Brain microvascular endothelial cell (primary cell): Measurements from ENCODE around the gene PPP3R1.

Experiments
- DNase-seq: peaks from one replicate; pipeline ENCODE4 v3.0.0-alpha.2; 2020
- H3K27ac ChIP-seq: fragments of 250-450 bp; sonication (Bioruptor Pico); 2 replicates; pipeline ENCODE4 v1.5.1; 2020; ENCODE audit warnings: mild to moderate bottlenecking, moderate library complexity
- H3K27me3 ChIP-seq: fragments of 250-450 bp; sonication (Bioruptor Pico); replicated peaks from 2 replicates; pipeline ENCODE4 v1.5.1; 2020; ENCODE audit warnings: mild to moderate bottlenecking
- H3K36me3 ChIP-seq: fragments of 250-450 bp; sonication (Bioruptor Pico); replicated peaks from 2 replicates; pipeline ENCODE4 v1.5.1; 2020; ENCODE audit warnings: mild to moderate bottlenecking
- H3K4me3 ChIP-seq: 2 replicates; pipeline ENCODE4 v1.5.1; 2011; ENCODE audit warnings: low read depth, mild to moderate bottlenecking, control low read depth, low read length, moderate library complexity
- in situ Hi-C: cut with HindIII; loops from 2 replicates; pipeline ENCODE4 v1.10.0; 2017; ENCODE audit warnings: low sequenced_read_pairs, low pct_ligation_motif_present
- TF ChIP-seq, protein P1 (sequence below): IDR thresholded peaks from 2 replicates; pipeline ENCODE4 v1.5.1; 2011; ENCODE audit warnings: low read depth, mild to moderate bottlenecking, moderate library complexity, low read length, control low read depth, inconsistent platforms; ENCODE audit errors: missing control alignments

Gene PPP3R1

DNA sequence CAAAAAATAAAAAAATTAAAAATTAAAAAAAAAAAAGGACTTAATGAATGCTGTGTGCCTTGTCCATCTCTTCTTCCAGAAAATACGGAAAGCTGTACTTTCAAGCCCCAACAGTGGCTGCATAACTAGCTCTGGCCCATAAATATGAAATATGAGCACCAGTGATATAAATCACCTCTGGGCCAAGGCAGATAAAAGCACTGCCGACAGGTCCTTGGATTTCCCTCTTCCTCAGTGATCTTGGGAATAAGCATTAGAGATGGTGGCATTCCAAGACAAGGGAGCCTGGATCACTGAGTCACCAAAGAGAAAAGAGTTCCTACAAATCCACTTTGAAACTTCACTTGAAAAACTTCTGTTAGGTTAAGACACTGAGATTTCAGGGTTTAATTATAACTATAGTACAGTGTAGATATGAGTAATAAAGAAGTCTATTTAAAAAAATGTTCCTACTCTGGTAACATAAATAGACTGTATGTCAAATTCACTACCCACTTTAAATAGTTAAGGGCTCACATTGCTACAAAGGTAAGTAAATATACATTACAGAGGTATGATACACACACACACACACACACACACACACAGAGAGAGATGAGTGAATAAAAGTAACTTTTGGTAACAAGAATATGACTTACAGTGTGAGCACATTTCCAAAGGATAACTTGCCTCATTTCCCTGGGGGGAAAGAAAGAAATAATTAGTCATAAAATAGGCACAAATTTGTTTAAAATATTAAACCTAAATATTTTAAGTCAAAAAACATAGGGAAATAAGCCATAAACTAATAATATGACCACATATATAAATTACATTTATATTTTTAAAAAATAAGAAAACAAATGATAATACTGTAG lies 35.6 kb downstream of the PPP3R1 start:
- no peaks in the 10 kb centered on the region for H3K27me3 ChIP-seq
- DNase-seq: no peak
- no peak overlapping the region for H3K4me3 ChIP-seq
- no peak overlapping the region for H3K27ac ChIP-seq
- H3K36me3 ChIP-seq: no peaks in the 10 kb centered on the region
- TF ChIP-seq, protein P1, sequence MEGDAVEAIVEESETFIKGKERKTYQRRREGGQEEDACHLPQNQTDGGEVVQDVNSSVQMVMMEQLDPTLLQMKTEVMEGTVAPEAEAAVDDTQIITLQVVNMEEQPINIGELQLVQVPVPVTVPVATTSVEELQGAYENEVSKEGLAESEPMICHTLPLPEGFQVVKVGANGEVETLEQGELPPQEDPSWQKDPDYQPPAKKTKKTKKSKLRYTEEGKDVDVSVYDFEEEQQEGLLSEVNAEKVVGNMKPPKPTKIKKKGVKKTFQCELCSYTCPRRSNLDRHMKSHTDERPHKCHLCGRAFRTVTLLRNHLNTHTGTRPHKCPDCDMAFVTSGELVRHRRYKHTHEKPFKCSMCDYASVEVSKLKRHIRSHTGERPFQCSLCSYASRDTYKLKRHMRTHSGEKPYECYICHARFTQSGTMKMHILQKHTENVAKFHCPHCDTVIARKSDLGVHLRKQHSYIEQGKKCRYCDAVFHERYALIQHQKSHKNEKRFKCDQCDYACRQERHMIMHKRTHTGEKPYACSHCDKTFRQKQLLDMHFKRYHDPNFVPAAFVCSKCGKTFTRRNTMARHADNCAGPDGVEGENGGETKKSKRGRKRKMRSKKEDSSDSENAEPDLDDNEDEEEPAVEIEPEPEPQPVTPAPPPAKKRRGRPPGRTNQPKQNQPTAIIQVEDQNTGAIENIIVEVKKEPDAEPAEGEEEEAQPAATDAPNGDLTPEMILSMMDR: no peak
- in situ Hi-C loops: no loop called here

DNA sequence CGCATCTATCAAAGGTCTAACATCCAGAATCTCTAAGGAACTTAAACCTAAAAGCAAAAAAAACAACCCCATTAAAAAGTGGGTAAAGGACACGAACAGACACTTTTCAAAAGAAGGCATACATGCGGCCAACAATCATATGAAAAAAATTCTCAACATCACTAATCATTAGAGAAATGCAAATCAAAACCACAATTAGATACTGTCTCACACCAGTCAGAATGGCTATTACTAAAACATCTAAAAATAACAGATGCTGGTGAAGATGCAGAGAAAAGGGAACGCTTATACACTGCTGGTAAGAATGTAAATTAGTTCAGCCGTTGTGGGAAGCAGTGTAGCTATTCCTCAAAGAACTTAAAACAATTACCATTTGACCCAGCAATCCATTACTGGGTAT lies 38.0 kb downstream of the PPP3R1 start:
- Histone ChIP-seq H3K27me3 (no peaks in the 10 kb centered on the region), H3K36me3 (no peaks in the 10 kb centered on the region), H3K27ac (no peak overlapping the region), H3K4me3 (no peak overlapping the region)
- in situ Hi-C loops: no loop called here
- TF ChIP-seq, protein P1: no peak
- no peak for DNase-seq

- Histone ChIP-seq H3K27me3 (no peaks in the 10 kb centered on the region), H3K4me3 (no peak overlapping the region), H3K36me3 (no peaks in the 10 kb centered on the region), H3K27ac (no peak overlapping the region)
- TF ChIP-seq, protein P1: no peak
- in situ Hi-C loops: no loop called here
- DNase-seq: no peak
These were observed 45.5 kb downstream of the PPP3R1 start for GRCh38 chr2:68206793-68207192.

GRCh38 chr2:68203587-68203986 lies 48.7 kb downstream of the PPP3R1 start:
- in situ Hi-C loops: no loop called here
- TF ChIP-seq, protein P1: no peak
- Histone ChIP-seq H3K27ac (no peak overlapping the region), H3K27me3 (no peaks in the 10 kb centered on the region), H3K36me3 (no peaks in the 10 kb centered on the region), H3K4me3 (no peak overlapping the region)
- DNase-seq: no peak

DNA sequence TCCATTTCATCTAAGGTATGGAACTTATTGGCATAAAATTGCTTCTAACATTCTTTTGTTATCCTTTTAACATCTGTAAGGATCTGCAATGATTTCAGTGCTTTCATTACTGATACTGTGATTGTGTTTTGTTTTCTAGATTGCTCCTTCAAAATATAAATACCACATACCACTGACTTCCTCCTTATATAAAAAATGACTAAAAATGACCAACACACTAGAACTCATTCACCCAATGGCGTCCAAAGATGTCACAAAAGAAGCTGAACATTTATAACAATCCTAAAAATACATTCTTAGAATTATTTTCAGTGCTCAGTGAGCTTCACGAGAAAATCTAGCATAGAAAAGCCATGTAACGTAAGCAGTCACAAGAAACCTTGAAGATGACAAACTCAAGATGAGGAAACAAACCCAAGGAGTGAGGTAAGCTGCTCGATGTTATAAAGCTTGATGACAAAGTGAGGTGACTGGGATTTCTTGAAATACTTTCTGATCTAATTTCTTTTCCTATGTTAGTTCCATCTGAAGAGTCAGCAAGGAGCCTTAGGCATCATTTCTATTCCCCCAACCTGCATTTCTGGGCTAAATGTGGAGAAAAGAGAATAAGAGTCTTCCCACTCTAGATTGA lies 52.1 kb downstream of the PPP3R1 start:
- no peak overlapping the region for H3K4me3 ChIP-seq
- in situ Hi-C loops: no loop called here
- H3K36me3 ChIP-seq: no peaks in the 10 kb centered on the region
- H3K27me3 ChIP-seq: no peaks in the 10 kb centered on the region
- H3K27ac ChIP-seq: no peak overlapping the region
- DNase-seq: no peak
- TF ChIP-seq, protein P1: no peak
